Stimulated activated naive CD8-positive, alpha-beta T cell treated with anti-CD3 and anti-CD28 coated beads, Interleukin-15, Interleukin-2, amounts not matched to agents 100 ng/mL and 50 ng/mL, for 24 hours (primary cell): ENCODE data around the gene SYT12.

Experiments used
- H3K27ac Mint-ChIP-seq: one replicate; pipeline ENCODE4 v1.8.0; 2021; ENCODE audit warnings: mild to moderate bottlenecking, mixed read lengths
- H3K27me3 Mint-ChIP-seq: one replicate; pipeline ENCODE4 v1.8.0; 2021; ENCODE audit warnings: mixed read lengths
- H3K36me3 Mint-ChIP-seq: one replicate; pipeline ENCODE4 v1.8.0; 2021; ENCODE audit warnings: low read depth, mixed read lengths
- H3K4me1 Mint-ChIP-seq: one replicate; pipeline ENCODE4 v1.8.0; 2021; ENCODE audit warnings: low read depth, mixed read lengths
- H3K4me3 Mint-ChIP-seq: one replicate; pipeline ENCODE4 v1.8.0; 2021; ENCODE audit warnings: mild to moderate bottlenecking, mixed read lengths
- H3K9me3 Mint-ChIP-seq: one replicate; pipeline ENCODE4 v1.8.0; 2021; ENCODE audit warnings: mixed read lengths

Gene SYT12

GRCh38 chr11:67022961-67023956, at the start of gene SYT12:
Gene SYT12 (plus strand): TSS chr11:67023134. CDS start chr11:67030145, 7,011 bp downstream.
- Mint-ChIP-seq H3K4me1 (peaks cover 29% of the 10 kb centered on the region), H3K27ac (peak within 1 kb of the TSS; percentile 16), H3K36me3 (peaks cover 3% of the 10 kb centered on the region), H3K4me3 (peak within 1 kb of the TSS; percentile 76), H3K27me3 (peaks cover 63% of the 10 kb centered on the region), H3K9me3 (peaks cover 3% of the 10 kb centered on the region)

DNA sequence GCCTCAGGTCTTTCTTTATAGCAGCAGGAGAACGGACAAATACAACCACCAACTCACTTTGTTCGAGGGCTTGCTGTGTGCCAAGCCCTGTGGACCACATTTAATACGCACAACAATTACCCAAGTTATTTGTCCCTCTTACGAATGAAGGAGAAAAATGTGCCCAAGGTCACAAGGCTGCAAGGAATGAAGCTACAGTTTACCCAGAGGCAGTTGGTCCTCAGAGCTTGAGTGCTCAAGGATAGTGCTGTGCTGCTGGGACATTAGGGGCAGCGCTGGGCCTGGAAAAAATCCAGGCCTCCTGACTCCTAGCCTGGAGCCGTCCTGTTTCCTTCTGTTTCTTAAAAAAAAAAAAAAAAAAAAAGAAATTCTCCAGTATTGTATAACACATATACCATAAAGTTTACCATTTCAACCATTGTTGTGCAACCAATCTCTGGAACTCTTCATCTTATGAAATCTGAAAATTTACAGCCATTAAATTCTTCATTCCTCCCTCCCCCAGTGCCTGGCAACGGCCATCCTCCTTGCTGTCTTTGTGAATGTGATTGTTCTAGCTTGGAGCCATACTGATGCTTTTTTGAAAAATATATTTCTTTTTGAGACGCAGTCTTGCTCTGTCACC, 48.9 kb upstream of the SYT12 start:
- H3K4me1 Mint-ChIP-seq, result peaks cover 17% of the 10 kb centered on the region
- no peak overlapping the region for H3K4me3 Mint-ChIP-seq
- H3K36me3 Mint-ChIP-seq, result no peaks in the 10 kb centered on the region
- H3K9me3 Mint-ChIP-seq, result no peaks in the 10 kb centered on the region
- no peak overlapping the region for H3K27ac Mint-ChIP-seq
- H3K27me3 Mint-ChIP-seq, result peaks cover 11% of the 10 kb centered on the region

DNA sequence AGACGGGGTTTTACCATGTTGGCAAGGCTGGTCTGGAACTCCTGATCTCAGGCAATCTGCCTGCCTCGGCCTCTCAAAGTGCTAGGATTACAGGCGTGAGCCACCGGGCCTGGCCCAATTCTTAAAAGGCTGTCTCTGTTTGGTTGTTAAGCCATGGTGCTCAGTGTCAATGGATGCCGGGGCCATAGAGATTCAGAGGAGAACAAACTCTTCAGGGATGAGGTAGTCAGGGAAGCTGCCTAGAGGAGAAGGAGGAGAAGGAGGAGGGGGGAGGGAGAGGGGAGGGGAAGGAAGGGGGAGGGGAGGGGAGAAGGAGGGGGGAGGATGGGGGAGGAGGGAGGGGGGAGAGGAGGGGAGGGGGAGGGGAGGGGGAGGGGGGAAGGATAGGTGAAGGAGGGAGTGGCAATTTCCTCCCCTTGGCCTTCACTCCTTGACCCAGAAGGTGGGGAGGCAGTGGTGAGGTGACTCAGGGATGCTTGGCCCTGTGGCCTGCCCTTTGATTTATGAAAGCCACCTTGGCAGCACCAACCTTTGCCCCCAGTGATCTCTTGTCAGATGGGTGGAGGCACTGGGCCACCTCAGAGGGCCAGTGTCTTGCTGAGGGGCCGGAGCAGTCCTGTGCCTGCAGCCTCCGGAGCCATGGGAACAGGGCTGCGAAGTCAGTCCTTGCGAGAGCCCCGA, 48.1 kb upstream of the SYT12 start, which contains the start of gene C11orf86:
C11orf86 (plus strand) TSS at position 581 of the 681 bp plus-strand sequence; CDS start at position 640, 59 bp downstream.
- H3K27ac Mint-ChIP-seq, result no peak within 1 kb of the TSS
- H3K27me3 Mint-ChIP-seq, result peaks cover 11% of the 10 kb centered on the region
- peaks cover 17% of the 10 kb centered on the region for H3K4me1 Mint-ChIP-seq
- H3K9me3 Mint-ChIP-seq, result no peaks in the 10 kb centered on the region
- H3K4me3 Mint-ChIP-seq, result no peak within 1 kb of the TSS
- no peaks in the 10 kb centered on the region for H3K36me3 Mint-ChIP-seq

DNA sequence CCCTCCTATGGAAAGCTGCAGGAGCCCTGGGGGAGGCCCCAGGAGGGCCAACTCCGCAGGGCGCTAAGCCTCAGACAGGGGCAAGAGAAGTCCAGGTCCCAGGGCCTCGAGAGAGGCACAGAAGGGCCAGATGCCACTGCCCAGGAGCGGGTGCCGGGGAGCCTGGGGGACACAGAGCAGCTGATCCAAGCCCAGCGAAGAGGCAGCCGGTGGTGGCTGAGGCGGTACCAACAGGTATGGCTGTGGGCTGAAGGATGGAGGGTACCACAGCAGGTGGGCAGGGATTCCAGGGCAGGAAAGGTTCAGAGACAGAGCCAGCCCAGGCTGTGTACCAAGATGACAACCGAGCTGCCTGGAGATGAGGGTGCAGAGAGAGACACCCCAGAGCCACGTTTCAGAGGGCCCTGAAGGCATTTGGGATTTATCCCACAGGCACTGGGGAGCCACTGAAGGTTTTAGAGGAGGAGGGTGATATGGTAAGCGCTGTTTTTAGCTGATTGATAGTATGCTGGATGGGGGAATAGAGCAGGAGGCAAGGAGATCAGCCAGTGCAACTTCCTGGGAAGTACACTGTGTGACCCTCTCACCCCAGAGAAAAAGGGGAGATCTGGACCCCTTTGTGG, 47.4 kb upstream of the SYT12 start:
- Mint-ChIP-seq H3K4me3 (no peak overlapping the region), H3K36me3 (no peaks in the 10 kb centered on the region), H3K4me1 (peaks cover 11% of the 10 kb centered on the region), H3K27me3 (peaks cover 11% of the 10 kb centered on the region), H3K27ac (no peak overlapping the region), H3K9me3 (no peaks in the 10 kb centered on the region)

DNA sequence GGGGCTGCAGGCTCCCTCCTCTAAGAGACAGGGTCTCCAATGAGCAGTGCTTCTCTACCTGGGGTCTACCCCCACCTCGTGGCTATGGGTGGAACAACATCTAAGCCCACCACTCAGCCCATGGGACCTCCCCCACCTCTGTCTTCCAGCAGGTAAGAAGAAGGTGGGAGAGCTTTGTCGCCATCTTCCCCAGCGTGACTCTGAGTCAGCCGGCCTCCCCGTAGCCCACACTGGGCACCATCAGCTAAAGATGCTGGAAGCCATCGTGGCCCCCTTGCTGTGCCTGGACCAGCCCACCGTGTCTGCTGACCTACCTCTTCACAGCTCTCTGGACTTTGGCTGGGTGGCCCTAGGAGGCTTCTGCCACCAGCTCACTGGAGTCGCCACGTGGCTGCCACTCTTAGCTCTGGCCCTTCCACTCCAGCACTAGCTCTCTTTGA, 46.9 kb upstream of the SYT12 start:
- Mint-ChIP-seq H3K4me3 (no peak overlapping the region), H3K9me3 (no peaks in the 10 kb centered on the region), H3K27me3 (peaks cover 11% of the 10 kb centered on the region), H3K36me3 (no peaks in the 10 kb centered on the region), H3K27ac (no peak overlapping the region), H3K4me1 (peaks cover 6% of the 10 kb centered on the region)

DNA sequence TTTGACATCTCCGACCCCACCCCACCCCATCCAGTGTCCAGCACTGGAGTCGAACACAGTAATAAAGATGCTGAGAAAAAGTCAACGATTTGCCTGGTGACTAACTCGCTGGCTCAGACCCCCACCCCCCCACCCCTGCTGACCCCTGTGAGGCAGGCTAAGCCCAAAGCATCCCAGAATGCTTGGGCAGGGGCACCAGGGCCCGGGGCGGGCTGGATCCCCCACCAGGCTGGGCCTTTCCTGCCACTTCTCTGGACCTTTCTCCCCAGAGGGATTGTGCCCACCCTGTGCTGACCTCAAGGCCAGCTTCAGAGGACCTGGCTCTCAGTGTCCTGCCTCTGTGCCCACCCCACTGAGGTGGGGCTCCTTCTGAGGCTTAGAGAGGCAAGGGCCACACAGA, 46.0 kb upstream of the SYT12 start:
- peaks cover 1% of the 10 kb centered on the region for H3K4me1 Mint-ChIP-seq
- no peaks in the 10 kb centered on the region for H3K9me3 Mint-ChIP-seq
- no peak overlapping the region for H3K4me3 Mint-ChIP-seq
- no peak overlapping the region for H3K27ac Mint-ChIP-seq
- H3K27me3 Mint-ChIP-seq, result peaks cover 8% of the 10 kb centered on the region
- no peaks in the 10 kb centered on the region for H3K36me3 Mint-ChIP-seq

- H3K36me3 Mint-ChIP-seq, result no peaks in the 10 kb centered on the region
- peaks cover 9% of the 10 kb centered on the region for H3K27me3 Mint-ChIP-seq
- H3K4me3 Mint-ChIP-seq, result no peak overlapping the region
- no peak overlapping the region for H3K27ac Mint-ChIP-seq
- H3K4me1 Mint-ChIP-seq, result peaks cover 6% of the 10 kb centered on the region
- H3K9me3 Mint-ChIP-seq, result no peaks in the 10 kb centered on the region
These were observed 44.7 kb upstream of the SYT12 start for GRCh38 chr11:66978229-66978628.

DNA sequence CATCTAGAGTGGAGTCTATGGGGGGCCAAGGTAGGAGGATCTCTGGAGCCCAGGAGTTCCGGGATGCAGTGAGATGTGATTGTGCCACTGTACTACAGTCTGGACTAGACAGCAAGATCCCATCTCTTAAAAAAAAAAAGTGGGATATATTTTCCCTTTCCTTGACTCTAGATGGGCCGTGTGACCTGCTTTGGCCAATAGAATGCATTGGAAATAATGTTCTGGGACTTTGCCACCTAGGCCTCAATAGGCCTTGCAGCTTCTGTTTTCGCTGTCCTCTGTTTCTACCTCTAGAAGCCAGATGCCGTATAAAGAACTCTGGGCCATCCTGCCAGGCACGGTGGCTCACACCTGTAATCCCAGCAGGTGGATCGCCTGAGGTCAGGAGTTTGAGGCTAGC, 44.2 kb upstream of the SYT12 start:
- Mint-ChIP-seq H3K27ac (no peak overlapping the region), H3K4me3 (no peak overlapping the region), H3K36me3 (no peaks in the 10 kb centered on the region), H3K4me1 (peaks cover 6% of the 10 kb centered on the region), H3K27me3 (peaks cover 11% of the 10 kb centered on the region), H3K9me3 (no peaks in the 10 kb centered on the region)

GRCh38 chr11:66979336-66979980, 43.5 kb upstream of the SYT12 start:
- Mint-ChIP-seq H3K27me3 (peaks cover 15% of the 10 kb centered on the region), H3K36me3 (no peaks in the 10 kb centered on the region), H3K27ac (no peak overlapping the region), H3K4me1 (peaks cover 6% of the 10 kb centered on the region), H3K4me3 (no peak overlapping the region), H3K9me3 (no peaks in the 10 kb centered on the region)

DNA sequence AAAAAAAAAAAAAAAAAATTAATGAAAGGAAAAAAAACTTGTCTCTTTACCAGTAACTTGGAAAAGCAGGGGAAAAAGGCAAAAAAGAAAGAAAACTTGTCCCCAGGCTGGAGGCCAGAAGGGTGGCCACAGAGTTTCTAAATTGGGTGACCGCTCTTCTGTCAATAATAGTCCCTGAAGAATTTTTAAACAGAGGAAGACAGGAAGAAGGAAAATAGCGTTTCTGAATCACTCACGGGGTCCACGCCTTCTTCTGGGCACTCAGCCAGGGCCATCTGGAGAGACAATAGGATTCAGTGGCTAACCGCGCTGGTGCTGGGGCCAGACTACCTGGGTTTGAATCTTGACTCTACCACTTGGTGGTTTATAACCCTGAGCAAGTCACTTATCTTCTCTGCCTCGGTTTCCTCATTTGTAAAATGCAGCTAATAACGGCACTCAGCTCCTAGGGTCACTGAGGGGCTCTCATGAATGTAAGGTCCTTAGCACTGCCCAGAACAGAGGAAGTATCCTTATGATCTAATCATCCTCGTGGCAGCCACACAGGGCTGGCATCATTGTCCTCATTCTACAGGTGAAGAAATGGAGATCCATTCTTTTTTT, 40.9 kb upstream of the SYT12 start:
- H3K4me1 Mint-ChIP-seq, result peaks cover 6% of the 10 kb centered on the region
- H3K27me3 Mint-ChIP-seq, result peaks cover 15% of the 10 kb centered on the region
- H3K9me3 Mint-ChIP-seq, result no peaks in the 10 kb centered on the region
- H3K27ac Mint-ChIP-seq, result no peak overlapping the region
- H3K36me3 Mint-ChIP-seq, result no peaks in the 10 kb centered on the region
- no peak overlapping the region for H3K4me3 Mint-ChIP-seq

DNA sequence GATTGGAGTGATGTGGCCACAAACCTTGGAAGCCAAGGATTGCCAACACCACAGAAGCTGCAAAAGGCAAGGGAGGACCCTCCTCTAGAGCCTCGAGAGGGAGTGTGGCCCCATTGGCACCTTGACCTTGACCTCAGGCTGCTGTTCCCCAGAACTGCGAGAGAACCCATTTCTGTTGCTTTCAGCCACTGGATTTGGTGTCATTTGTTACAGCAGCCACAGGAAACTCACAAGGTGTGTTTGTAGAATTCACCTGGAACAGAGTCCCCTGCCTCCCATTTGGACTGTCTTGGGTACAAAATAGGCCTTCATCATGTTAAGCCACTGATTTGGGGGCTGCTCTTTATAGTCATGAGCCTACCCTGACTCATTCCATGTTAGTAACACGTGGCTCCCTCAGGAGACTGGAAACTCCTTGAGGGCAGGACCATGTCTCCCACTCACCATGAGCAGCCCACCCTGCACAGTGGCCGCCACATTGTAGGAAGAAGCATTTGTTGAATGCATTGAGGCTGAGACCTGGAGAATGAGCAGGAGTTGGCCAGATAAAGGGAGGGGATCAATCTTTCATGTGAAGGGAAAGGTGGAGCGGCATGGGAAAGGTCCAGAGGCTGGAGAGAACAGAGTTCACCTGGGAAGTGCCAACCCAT, 39.5 kb upstream of the SYT12 start:
- H3K36me3 Mint-ChIP-seq, result no peaks in the 10 kb centered on the region
- H3K27me3 Mint-ChIP-seq, result peaks cover 19% of the 10 kb centered on the region
- no peak overlapping the region for H3K27ac Mint-ChIP-seq
- peaks cover 6% of the 10 kb centered on the region for H3K4me1 Mint-ChIP-seq
- H3K9me3 Mint-ChIP-seq, result no peaks in the 10 kb centered on the region
- no peak overlapping the region for H3K4me3 Mint-ChIP-seq

DNA sequence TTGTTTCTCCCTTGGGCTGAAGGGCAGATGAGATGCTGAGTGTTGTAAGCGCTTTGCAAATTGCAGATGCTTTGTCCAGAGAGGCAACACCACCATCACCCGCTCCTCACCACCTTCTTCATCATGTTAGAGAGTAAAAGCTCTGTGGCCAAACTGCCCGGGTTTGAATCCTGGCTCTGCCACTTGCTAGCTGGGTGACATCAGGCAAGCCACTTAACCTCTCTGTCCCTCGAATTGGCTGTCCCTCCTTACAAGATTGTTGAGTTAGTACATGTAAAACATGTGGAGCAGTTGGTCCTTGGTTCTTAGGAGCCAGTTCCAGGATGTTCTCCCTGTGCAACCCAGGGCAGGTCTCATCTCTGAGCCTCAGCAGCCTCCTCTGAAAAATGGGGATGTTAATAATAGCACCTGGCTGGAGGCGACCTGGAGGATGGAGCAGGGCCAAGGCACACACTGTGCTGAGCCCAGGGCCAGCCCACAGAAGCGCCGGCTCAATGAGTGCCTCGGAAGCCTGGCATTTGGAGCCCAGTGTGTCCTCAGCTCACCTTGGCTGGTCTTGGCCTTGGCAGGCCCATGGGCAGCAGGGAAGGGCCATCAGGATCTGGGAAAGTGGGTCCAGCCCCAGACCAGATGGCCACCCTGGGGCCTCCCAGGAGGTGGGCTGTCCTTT, 37.3 kb upstream of the SYT12 start:
- H3K9me3 Mint-ChIP-seq, result no peaks in the 10 kb centered on the region
- no peak overlapping the region for H3K4me3 Mint-ChIP-seq
- H3K27ac Mint-ChIP-seq, result no peak overlapping the region
- no peaks in the 10 kb centered on the region for H3K36me3 Mint-ChIP-seq
- H3K27me3 Mint-ChIP-seq, result peaks cover 21% of the 10 kb centered on the region
- H3K4me1 Mint-ChIP-seq, result peaks cover 6% of the 10 kb centered on the region

DNA sequence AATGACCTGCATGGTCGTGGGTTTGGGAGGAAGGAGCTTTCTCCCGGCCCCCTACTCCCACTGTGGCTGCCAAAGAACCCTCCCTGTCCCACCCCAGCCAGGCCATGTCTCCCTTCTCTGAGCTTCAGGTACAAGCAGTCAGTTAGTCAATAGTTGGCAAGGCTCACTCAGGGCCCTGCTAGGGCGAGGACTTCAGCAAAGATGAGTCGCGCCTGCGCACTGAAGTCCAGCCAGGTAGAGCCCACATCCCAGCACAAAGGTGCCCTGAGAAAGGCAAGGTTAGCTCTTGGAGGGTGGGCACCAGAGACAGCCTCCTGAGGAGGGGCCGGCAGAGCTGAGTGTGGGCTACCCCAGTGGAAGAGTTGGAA, 36.8 kb upstream of the SYT12 start:
- Mint-ChIP-seq H3K4me1 (peaks cover 6% of the 10 kb centered on the region), H3K27ac (no peak overlapping the region)

More for the DNA sequence above, 36.8 kb upstream of the SYT12 start:
- peaks cover 21% of the 10 kb centered on the region for H3K27me3 Mint-ChIP-seq
- H3K4me3 Mint-ChIP-seq, result no peak overlapping the region
- no peaks in the 10 kb centered on the region for H3K9me3 Mint-ChIP-seq
- H3K36me3 Mint-ChIP-seq, result no peaks in the 10 kb centered on the region
